Measurements from ENCODE around the gene IL17REL.
A peak's percentile ranks its signal among the peaks of the same experiment; 100 is the strongest.

IL17REL gene

DNA sequence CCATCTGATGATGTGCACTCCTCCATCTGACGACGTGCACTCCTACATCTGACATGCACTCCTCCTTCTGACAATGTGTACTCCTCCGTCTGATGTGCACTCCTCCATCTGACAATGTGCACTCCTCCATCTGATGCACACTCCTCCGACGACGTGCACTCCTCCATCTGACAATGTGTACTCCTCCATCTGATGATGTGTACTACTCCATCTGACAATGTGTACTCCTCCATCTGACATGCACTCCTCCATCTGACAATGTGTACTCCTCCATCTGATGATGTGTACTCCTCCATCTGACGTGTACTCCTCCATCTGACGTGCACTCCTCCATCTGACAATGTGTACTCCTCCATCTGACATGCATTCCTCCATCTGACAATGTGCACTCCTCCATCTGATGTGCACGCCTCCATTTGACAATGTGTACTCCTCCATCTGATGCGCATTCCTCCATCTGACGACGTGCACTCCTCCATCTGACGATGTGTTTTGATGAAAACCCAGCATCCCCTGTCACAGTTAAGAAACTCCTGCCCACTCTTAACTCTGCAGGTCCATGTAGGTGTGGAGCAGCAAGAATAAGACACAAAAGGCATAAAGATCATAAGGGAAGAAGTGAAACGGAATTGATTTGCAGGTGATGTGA, 9.7 kb upstream of the IL17REL start:
- DNase-seq (ENCODE audit: low read depth in 2 of 2): no peak

DNA sequence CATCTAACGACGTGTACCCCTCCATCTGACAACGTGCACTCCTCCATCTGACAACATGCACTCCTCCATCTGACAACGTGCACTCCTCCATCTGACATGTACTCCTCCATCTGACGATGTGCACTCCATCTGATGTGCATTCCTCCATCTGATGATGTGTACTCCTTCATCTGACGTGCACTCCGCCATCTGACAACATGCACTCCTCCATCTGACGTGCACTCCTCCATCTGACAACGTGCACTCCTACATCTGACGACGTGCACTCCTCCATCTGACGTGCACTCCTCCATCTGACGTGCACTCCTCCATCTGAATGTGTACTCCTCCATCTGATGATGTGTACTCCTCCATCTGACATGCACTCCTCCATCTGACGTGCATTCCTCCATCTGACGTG, 8.0 kb upstream of the IL17REL start:
- DNase-seq (ENCODE audit: low read depth in 2 of 2): no peak

DNA sequence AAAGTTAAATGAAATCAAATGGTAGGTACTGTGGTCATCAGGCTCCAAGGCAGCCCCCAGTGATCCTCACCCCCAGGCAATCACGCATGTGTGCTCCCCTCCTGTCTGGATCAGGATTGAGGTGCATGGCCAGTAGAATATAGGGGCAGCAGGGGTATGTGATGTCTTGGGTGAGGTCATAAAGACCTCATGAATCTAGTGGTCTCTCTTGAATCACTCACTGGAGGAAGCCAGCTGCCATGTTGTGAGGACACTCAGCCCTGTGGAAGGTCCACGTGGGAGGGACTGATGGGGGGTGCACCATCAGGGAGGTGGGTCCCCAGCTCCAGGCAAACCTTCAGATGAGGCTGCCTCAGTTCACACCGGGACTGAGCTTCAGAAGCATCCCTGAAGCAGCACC, 6.8 kb upstream of the IL17REL start:
- DNase-seq (ENCODE audit: low read depth in 2 of 2): no peak

GRCh38 chr22:50018608-50019285, 6.2 kb upstream of the IL17REL start:
- DNase-seq (ENCODE audit: low read depth in 2 of 2): no peak

- no peak for DNase-seq (ENCODE audit: low read depth in 2 of 2)
These were observed 5.2 kb upstream of the IL17REL start for GRCh38 chr22:50017701-50018224.

DNA sequence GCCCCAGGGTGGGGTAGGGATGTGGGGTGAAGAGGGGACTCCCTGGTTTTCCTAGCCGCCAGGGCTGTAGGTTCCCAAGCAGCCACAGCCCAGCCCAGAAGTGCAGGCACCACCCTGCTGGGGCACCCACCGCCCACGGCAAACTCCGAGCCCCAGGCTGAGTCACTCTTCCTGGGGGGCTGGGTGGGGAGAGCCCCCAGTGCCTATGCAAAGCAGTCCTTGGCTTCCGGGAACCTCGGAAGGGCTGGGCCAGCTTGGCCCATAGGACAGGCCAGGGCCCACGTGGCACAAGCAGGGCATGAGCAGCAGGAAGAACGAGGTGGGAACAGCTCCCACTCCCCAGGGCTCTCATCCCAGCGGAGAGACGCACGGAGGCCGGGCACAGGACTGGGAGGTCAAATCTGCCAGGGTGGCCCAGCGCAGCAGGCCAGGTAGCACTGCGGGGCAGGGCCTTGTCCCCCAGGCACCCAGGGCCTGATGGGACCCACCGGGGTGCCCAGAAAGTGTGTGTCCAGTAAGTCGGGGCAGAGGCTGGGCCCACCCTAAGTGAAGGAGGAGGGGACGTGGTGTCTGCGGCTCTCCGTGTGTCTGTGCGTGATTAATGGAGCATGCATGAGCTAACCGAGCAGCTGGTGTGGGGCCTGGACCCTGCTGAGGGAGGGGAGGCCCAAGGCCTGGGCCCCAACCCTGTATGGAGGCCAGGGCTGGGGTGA, 4.6 kb upstream of the IL17REL start:
- peak; percentile 63 to 82 for DNase-seq (ENCODE audit: low read depth in 2 of 2)

DNA sequence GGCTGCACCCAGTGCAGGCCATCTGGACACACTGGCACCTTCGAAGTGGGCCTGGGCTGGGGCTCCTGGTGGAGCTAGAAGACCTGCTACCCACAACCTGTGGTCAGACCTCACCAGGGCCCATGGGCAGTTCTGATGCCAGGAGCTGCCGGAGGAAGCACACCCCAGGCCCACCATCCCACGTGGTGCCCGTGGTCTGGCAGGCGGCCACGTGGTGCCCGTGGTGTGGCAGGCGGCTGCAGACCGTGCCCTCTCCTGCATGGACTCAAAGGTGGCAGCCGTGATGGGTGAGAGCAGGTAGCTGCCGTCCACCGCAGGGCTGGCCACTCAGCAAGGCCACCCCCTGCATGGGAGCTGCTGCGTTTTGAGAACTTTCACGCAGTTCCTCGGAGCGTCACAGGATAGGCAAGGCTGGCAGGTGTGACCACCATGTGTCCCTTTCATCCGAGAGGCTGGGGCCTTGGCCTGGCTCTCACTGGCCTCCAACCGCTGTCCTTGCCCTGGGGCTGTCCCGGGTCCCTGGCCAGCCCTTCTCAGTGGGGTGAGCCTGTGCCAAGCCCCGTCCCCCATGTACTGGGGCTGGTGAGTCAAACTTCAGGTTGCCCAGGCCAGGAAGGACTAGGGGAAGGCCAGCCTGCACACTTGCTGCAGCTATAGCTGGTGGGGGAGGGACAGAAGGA, 3.9 kb upstream of the IL17REL start:
- no peak for DNase-seq (ENCODE audit: low read depth in 2 of 2)

DNA sequence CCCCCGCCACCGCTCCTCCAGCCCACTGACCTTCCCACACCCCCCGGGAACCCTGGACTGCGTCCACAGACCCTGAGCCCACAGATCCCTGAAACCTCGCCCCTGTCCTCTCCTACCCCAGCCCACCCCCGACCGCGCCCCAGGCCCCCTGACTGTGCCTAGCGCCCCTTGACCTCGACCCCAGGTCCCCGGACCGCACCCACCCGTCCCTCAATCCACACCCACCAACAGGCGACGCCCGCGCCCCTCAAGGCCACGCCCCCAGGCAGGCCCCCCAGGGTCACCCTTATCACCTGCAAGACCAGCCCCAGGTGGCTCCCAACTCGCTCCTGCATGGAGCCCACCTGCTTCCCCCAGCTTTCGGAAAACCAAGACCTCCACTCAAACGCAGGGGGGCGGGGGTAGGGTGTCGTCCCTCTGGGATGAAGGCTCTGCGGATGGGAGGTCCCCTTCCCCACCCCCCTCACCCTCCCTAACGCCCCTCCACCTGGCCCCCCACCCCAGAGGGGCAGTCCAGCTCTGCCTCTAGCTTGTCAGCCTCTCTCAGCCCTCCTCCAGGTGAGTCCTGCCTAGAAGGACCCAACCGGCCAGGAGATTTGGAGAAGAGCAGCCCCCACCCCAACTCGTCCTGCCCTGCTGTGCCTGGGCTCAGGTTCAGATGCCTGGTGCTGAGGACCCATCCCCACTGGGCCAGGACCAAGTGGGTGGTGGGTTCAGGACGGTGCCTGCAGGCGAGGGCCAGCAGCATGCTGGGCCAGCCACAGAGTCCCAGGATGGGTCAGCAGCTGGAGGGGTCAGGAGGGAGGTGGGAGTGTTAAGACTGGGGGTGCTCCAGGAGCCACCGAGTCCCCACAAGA, 3.1 kb upstream of the IL17REL start:
- no peak for DNase-seq (ENCODE audit: low read depth in 2 of 2)

DNA sequence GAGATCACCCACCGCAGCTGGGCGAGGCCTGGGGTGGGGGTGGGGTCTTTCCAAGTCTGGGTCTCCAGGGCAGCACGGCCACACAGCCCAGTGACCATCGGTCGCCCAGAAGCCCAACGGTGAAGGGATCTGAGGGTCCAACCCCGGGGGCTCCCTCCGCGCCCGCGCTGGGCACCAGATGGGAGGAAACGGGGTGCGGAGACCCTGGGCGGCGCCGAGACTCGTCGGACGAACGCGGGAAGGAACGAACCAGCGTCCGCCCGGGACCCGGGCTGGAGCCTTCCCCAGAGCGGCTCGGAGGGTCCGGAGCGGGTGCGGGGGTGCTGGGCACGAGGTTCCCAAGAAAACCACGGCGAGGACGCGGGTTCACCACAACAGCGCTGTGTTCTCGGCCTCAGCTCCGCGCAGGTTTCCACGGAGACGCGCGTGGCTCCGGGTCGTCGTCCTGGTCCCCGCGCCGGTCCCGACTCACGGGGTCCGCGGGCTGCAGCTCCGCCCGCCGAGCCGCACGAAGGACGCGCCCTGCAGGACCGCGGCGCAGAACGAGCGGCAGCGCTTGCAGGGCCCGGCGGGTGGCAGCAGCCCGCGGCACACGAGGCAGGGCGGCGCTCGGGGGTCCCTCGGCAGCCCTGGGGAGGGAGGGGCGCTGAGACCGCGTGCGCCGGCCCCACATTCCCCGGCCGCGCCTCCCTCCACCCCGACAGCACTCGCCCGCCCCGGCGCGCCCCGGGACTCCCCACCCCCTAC, 2.3 kb upstream of the IL17REL start:
- no peak for DNase-seq (ENCODE audit: low read depth in 2 of 2)

DNA sequence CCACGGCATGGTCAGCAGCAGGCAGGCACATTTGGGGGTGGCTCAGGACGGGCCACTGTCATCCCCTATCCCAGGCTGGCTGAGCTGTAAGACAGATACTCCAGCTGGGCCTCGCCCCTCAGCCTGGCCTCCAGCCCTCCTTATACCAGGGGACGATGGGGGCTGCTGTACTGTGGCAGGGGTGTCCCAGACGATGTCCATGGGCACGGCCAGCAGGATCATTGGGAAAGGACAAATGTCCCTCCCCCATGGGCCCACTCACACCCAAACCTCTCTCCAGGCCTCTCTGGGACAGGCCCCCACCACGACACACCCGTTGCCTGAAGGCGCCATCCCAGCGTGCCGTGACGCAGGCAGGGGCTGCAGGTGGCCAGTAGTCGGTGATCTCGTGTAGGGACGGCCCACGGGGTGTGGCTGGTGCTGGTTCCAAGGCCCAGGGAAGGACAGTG, 1.5 kb upstream of the IL17REL start:
- no peak for DNase-seq (ENCODE audit: low read depth in 2 of 2)

- DNase-seq (ENCODE audit: low read depth in 2 of 2): no peak
These were observed 936 bp downstream of the IL17REL start for GRCh38 chr22:50011447-50012210.

- no peak for DNase-seq (ENCODE audit: low read depth in 2 of 2)
These were observed 1.7 kb downstream of the IL17REL start for GRCh38 chr22:50010676-50011446.

- no peak for DNase-seq (ENCODE audit: low read depth in 2 of 2)
These were observed 2.5 kb downstream of the IL17REL start for GRCh38 chr22:50009765-50010675.

DNA sequence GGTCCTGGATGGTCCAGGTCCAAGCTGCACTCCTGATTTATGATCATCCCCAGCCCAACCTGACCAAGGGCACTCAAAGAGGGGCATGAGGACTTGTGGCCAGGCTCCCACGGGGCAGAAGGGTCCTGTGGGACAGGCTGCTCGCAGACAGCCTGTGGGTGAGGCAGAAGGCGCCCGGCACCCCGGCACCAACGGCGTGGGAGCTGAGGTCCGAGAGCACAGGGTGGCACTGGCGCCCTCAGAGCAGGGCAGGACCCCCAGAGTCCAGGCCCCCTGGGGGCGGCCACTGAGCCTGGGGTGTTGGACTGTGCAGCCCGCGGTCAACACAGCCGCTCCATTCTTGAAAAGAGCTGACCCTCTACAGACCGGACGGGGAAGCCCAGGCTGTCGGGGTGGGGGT, 3.3 kb downstream of the IL17REL start:
- no peak for DNase-seq (ENCODE audit: low read depth in 2 of 2)

- DNase-seq (ENCODE audit: low read depth in 2 of 2): no peak
These were observed 4.2 kb downstream of the IL17REL start for GRCh38 chr22:50008151-50009040.

DNA sequence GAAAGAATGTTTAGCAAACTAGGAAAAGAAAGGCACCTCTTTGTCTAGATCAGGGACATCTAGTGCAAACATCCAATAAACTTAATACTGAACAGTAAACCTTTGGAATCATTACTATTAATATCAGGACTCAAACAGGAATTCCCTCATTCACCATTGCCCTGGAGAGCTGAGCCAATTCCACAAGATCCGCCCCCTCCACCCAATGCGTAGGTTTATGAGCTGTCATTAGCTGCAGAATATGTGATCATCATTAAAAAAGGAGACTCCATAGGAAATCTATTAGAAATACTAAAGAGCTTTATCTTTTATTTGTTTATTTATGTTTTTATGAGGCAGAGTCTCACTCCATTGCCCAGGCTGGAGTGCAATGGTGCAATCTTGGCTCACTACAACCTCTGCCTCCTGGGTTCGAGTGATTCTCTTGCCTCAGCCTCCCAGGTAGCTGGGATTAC, 5.5 kb downstream of the IL17REL start:
- DNase-seq (ENCODE audit: low read depth in 2 of 2): no peak

- no peak for DNase-seq (ENCODE audit: low read depth in 2 of 2)
These were observed 7.6 kb downstream of the IL17REL start for GRCh38 chr22:50004918-50005317.

All from stimulated activated CD4-positive, alpha-beta T cell treated with anti-CD3 and anti-CD28 coated beads, Interleukin-15, amount 100 ng/mL, for 48 hours (primary cell).